Neural crest cell (in vitro differentiated cells): ENCODE results near the gene CEP152. TPM values are rescaled to one million over a fixed set of nuclear protein-coding genes. Genes with fewer than 3 reads are reported as not detected.
"Not testable (repeated sequence)": the region's sequence is repeated elsewhere in the genome, so short reads cannot be mapped to it uniquely, and the experiment has no call there.

Source experiments
- DNase-seq: peaks from one replicate; pipeline ENCODE4 v3.0.0; 2021; ENCODE audit warnings: low read depth, mixed read lengths, low spot score
- H3K27ac Mint-ChIP-seq: one replicate; pipeline ENCODE4 v1.8.0; 2021; ENCODE audit warnings: mild to moderate bottlenecking, mixed read lengths; ENCODE audit not compliant: unreplicated experiment
- H3K27me3 Mint-ChIP-seq: 2 replicates; pipeline ENCODE4 v1.8.0; 2021; ENCODE audit warnings: low read depth, mild to moderate bottlenecking, mixed read lengths
- H3K36me3 Mint-ChIP-seq: 2 replicates; pipeline ENCODE4 v1.8.0; 2021; ENCODE audit warnings: low read depth, mild to moderate bottlenecking, mixed read lengths
- H3K4me1 Mint-ChIP-seq: 2 replicates; pipeline ENCODE4 v1.8.0; 2021; ENCODE audit warnings: mixed read lengths
- H3K4me3 Mint-ChIP-seq: one replicate; pipeline ENCODE4 v1.8.0; 2021; ENCODE audit warnings: mild to moderate bottlenecking, mixed read lengths
- H3K9me3 Mint-ChIP-seq: 2 replicates; pipeline ENCODE4 v1.8.0; 2021; ENCODE audit warnings: mixed read lengths
- CTCF ChIP-seq: fragments of 200-600 bp; sonication (generic); conservative IDR thresholded peaks from 2 replicates; pipeline ENCODE4 v1.5.0; 2021; ENCODE audit warnings: antibody characterized with exemption, mild to moderate bottlenecking
- total RNA-seq: library from RNA; stranded (reverse); gene quantifications from 2 replicates; pipeline ENCODE4 v1.2.1, GENCODE V29; 2021

The CEP152 gene
- total RNA-seq, 1 donor from 2014 or later, result 17.4 TPM

GRCh38 chr15:48855501-48856440 lies 44.9 kb upstream of the CEP152 start:
- H3K4me1 Mint-ChIP-seq, result peaks cover 4% of the 10 kb centered on the region
- peak; percentile 61 for TF ChIP-seq CTCF
- H3K36me3 Mint-ChIP-seq, result peaks cover 13% of the 10 kb centered on the region
- no peaks in the 10 kb centered on the region for H3K27me3 Mint-ChIP-seq
- H3K9me3 Mint-ChIP-seq, result peaks cover 5% of the 10 kb centered on the region
- DNase-seq, result no peak
- no peak overlapping the region for H3K27ac Mint-ChIP-seq
- H3K4me3 Mint-ChIP-seq, result no peak overlapping the region

- H3K9me3 Mint-ChIP-seq, H3K27me3 Mint-ChIP-seq, DNase-seq, H3K4me1 Mint-ChIP-seq, H3K4me3 Mint-ChIP-seq, H3K27ac Mint-ChIP-seq: not testable (repeated sequence)
- peaks cover 14% of the 10 kb centered on the region for H3K36me3 Mint-ChIP-seq
These were observed 43.6 kb upstream of the CEP152 start for GRCh38 chr15:48854434-48854833.

GRCh38 chr15:48851956-48852355 lies 41.1 kb upstream of the CEP152 start:
- Mint-ChIP-seq H3K4me1 (peaks cover 4% of the 10 kb centered on the region), H3K4me3 (no peak overlapping the region), H3K36me3 (peaks cover 16% of the 10 kb centered on the region), H3K27me3 (no peaks in the 10 kb centered on the region), H3K9me3 (peaks cover 5% of the 10 kb centered on the region), H3K27ac (no peak overlapping the region)
- no peak for TF ChIP-seq CTCF
- no peak for DNase-seq

GRCh38 chr15:48850648-48851047 lies 39.8 kb upstream of the CEP152 start:
- H3K4me1 Mint-ChIP-seq, result no peaks in the 10 kb centered on the region
- DNase-seq, result no peak
- TF ChIP-seq CTCF, result no peak
- peaks cover 5% of the 10 kb centered on the region for H3K9me3 Mint-ChIP-seq
- H3K4me3 Mint-ChIP-seq, result no peak overlapping the region
- H3K36me3 Mint-ChIP-seq, result peaks cover 16% of the 10 kb centered on the region
- no peaks in the 10 kb centered on the region for H3K27me3 Mint-ChIP-seq
- no peak overlapping the region for H3K27ac Mint-ChIP-seq

- Mint-ChIP-seq H3K27ac (no peak overlapping the region), H3K27me3 (no peaks in the 10 kb centered on the region), H3K4me3 (no peak overlapping the region), H3K4me1 (no peaks in the 10 kb centered on the region), H3K9me3 (peaks cover 6% of the 10 kb centered on the region), H3K36me3 (peaks cover 14% of the 10 kb centered on the region)
- no peak for TF ChIP-seq CTCF
- no peak for DNase-seq
These were observed 34.3 kb upstream of the CEP152 start for GRCh38 chr15:48845123-48845522.

- H3K4me3 Mint-ChIP-seq, result no peak overlapping the region
- H3K36me3 Mint-ChIP-seq, result peaks cover 11% of the 10 kb centered on the region
- no peak for TF ChIP-seq CTCF
- H3K4me1 Mint-ChIP-seq, result no peaks in the 10 kb centered on the region
- H3K9me3 Mint-ChIP-seq, result peaks cover 6% of the 10 kb centered on the region
- DNase-seq, result no peak
- no peaks in the 10 kb centered on the region for H3K27me3 Mint-ChIP-seq
- H3K27ac Mint-ChIP-seq, result no peak overlapping the region
These were observed 31.6 kb upstream of the CEP152 start for GRCh38 chr15:48842501-48842900.
